RKO (cell line): ENCODE results near the gene INTS12.
"Not testable (repeated sequence)": the region's sequence is repeated elsewhere in the genome, so short reads cannot be mapped to it uniquely, and the experiment has no call there.

Experiments
- DNase-seq: peaks from one replicate; pipeline ENCODE4 v3.0.0-alpha.2; 2016; ENCODE audit warnings: low spot score

Gene INTS12, protein sequence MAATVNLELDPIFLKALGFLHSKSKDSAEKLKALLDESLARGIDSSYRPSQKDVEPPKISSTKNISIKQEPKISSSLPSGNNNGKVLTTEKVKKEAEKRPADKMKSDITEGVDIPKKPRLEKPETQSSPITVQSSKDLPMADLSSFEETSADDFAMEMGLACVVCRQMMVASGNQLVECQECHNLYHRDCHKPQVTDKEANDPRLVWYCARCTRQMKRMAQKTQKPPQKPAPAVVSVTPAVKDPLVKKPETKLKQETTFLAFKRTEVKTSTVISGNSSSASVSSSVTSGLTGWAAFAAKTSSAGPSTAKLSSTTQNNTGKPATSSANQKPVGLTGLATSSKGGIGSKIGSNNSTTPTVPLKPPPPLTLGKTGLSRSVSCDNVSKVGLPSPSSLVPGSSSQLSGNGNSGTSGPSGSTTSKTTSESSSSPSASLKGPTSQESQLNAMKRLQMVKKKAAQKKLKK

DNA sequence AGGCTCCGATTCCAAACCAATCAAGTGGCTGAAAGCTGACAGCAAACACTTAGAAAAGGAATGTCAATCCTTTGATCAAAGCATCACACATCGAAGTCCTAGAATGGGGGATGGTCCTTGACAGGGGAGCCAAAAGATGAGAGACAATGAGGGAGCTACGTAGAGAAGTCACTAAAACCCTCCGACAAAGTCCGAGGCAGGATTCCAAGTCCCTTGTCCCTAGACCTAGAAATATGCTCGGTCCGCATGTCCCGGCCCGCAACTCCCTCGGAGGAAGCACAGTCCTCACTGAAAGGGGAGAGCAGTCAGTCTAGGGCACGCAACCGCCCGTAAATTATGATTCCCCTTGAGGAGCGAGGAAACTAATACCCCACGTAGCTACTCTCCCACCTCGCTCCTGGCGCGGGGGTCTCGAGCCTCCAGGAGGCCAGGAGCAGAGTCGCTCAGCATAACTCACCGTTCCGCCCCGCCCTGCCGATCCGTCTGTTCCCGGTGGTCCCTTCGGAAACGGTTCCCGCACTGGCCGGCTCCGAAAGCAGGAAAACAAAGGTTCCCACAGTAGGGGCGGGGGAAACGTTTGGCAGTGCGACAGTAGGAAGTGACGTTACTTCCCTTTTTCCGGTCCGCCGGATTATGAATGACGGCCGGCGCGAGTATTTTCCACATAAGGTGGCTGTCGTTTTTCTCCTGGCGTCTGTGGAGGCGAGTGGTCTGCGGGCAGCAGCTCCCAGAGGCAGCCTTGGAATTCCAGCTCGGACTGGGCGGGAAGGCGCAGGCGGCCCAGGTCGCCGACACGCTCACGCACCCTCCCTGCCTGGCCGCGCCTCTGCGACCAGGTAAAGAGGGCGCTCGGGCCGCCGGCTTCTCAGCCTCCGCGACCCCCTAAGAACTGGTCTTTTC is at the start of gene INTS12, which contains the start of gene GSTCD:
TSS of gene INTS12 (minus strand) at position 509 of the 900 bp plus-strand sequence. CDS start 8,684 bp downstream, outside the sequence.
TSS of gene GSTCD (plus strand) at position 604 of the 900 bp plus-strand sequence. CDS start 8,830 bp downstream, outside the sequence.
- DNase-seq = peak; percentile 93

GRCh38 chr4:105755375-105755774 is 46.9 kb upstream of the INTS12 start:
- no peak for DNase-seq

DNA sequence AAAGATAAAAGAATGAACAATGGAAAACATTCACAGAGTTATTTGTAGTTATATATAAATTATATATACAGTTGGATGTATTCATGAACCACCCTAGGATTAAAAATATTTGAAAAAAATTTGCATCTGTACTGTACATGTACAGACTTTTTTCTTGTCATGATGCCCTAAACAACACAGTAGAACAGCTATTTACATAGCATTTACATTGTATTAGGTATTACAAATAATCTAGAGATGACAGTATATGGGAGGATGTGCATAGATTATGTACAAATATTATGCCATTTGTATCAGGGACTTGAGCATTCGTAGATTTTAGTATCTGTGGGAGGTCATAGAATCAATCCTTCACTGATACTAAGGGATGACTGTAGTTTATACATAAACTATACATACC is 44.9 kb upstream of the INTS12 start:
- DNase-seq = no peak

DNA sequence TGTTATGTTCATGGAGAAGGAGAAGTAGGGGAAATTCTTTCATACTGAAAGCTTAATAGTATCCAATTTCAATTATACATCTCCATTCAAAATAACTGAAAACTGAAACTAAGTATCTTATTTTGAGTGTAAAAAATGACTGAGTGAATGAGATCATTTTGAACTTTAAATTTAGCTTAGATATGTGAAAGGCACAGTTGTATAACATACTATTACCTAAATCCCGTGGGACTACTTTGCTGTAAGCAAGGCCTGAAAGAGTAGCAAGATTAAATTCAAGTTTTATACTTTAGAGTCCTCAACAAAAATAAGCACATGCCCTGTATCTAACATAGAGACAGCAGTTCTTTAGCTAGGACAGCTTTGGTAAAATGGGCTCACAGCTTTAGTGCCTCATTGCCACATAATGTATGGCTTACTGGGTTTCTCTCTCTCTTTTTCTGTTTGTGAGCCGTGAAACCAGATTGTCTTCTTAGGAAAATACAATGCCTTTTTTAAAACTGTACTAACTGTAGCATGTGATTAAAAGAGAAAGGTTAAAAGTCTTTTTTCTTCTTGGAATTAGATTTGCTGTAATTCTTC is 43.3 kb upstream of the INTS12 start:
- no peak for DNase-seq

- DNase-seq = no peak
Observed at GRCh38 chr4:105748222-105748621, 39.7 kb upstream of the INTS12 start.

GRCh38 chr4:105741548-105741947 is 33.1 kb upstream of the INTS12 start:
- peak; percentile 8 for DNase-seq

DNA sequence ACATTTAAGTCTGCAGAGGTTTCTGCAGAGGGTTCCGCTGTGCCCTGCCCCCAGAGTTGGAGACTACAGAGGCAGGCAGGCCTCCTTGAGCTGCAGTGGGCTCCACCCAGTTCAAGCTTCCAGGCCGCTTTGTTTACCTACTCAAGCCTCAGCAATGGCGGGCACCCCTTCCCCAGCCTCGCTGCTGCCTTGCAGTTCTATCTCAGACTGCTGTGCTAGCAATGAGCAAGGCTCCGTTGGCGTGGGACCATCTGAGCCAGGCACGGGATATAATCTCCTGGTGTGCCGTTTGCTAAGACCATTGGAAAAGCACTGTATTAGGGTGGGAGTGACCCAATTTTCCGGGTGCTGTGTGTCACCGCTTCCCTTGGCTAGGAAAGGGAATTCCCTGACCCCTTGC is 26.7 kb upstream of the INTS12 start:
- DNase-seq = not testable (repeated sequence)

- not testable (repeated sequence) for DNase-seq
Observed at GRCh38 chr4:105729895-105730294, 21.4 kb upstream of the INTS12 start.

GRCh38 chr4:105725623-105726022 is 17.1 kb upstream of the INTS12 start:
- DNase-seq = no peak

GRCh38 chr4:105719204-105719603 is 10.7 kb upstream of the INTS12 start:
- no peak for DNase-seq

GRCh38 chr4:105715692-105716278 is 7.3 kb upstream of the INTS12 start:
- DNase-seq = peak; percentile 73

GRCh38 chr4:105714932-105715331 is 6.4 kb upstream of the INTS12 start:
- no peak for DNase-seq

DNA sequence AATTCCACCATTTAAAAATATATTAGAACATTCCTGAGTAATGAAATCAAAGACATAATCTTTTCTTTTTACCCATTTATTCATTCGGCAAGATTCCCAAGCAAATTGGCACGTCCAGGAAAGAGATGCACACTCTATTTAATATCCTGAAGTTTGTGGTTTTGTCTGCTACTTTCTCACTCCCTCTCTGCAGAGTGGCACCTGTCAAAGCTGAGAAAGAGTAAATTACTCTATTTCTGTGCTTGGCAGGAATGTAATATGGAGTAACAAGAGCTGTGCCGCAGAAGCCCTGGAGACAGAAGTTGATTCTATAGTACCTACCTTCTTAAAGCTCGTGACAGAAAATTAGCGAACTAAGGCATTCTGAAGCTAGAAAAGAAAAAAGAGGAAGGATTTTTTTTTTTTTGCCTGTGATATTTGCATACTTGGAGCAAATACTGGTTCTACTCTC is 5.6 kb upstream of the INTS12 start:
- no peak for DNase-seq

DNA sequence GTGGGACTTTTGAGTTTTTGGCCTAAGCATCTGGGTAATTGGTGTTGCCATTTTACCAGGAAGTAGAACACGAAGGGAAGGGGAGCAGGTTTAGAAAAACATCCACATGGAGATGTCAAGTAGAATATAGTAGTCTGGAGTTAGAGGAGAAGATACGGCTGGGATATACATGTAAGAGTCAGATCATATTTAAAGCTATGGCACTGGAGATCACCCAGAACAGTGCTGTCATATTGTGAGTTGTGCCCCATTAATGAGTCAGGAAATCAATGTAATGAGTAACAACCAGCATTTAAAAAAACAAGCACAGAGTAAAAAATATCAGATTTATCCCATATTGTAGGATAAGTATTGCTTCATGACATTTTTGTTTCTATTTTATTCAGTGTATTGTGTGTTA is 4.3 kb upstream of the INTS12 start:
- peak; percentile 45 for DNase-seq

DNA sequence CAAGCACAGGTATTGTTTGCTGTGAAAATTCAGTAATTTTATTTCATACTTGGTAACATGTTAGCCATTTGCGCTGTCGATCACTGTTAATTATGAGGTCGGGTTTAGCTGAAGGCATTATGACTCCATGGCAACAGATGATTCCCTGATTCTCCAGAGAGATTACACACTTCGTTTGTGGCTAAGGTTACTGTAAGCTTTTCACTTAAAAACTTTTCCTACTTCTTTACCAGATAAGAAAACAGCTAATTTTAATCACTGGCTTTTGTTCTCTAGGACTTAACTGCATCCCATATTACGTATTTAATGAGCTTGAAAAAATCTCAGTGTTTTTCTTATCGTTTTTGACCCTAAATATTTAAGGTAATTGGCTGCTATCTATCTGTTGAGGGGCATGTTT is 2.2 kb upstream of the INTS12 start:
- peak; percentile 32 for DNase-seq

DNA sequence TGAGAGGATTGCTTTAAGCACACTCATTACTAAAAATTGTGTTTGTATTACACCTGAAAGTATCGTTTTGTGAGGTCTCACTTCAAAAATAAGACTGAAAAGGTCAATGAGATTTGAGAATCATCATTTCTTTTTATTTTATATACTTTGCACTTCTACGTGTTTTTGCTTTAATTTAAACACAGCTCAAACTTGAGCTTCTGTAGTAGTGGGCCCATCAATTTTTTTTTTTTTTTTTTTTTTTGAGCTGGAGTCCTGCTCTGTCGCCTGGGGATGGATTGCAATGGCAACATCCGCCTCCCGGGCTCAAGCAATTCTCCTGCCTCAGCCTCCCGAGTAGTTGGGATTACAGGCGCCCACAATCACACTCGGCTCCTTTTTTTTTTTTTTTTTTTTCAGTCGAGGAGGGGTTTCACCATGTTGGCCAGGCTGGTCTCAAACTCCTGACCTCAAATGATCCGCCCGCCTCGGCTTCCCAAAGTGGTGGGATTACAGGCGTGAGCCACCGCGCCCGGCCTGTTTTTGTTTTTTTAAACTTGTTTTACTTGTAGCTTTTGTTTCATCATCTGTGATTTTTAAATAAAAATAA is 1.6 kb upstream of the INTS12 start:
- no peak for DNase-seq

- DNase-seq = peak; percentile 42
Observed at GRCh38 chr4:105709081-105709450, 577 bp upstream of the INTS12 start.

- no peak for DNase-seq
Observed at GRCh38 chr4:105707782-105708180, 708 bp downstream of the INTS12 start.

- no peak for DNase-seq
Observed at GRCh38 chr4:105698607-105699006, 9.9 kb downstream of the INTS12 start.

DNA sequence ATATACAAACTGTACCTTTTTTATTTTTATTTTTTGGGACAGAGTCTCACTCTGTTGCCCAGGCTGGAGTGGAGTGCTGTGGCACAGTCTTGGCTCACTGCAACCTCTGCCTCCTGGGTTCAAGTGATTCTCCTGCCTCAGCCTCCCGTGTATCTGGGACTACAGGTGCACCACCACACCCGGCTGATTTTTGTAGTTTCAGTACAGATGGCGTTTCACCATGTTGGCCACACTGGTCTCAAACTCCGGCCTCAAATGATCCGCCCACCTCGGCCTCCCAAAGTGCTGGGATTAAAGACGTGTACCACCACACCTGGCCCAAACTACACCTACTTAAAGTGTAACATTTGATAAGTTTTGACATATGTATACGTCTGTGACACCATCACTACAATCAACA is 12.7 kb downstream of the INTS12 start:
- not testable (repeated sequence) for DNase-seq

- DNase-seq = not testable (repeated sequence)
Observed at GRCh38 chr4:105694812-105695211, 13.7 kb downstream of the INTS12 start.
